KBM-7 (cell line): ENCODE results near the gene BTBD17.

Experiments used
- DNase-seq: peaks from one replicate; pipeline ENCODE4 v3.0.0-alpha.2; 2015
- in situ Hi-C: fragments of 300-500 bp; cut with MboI; formaldehyde crosslinking; loops from 2 replicates; pipeline ENCODE4 v1.14.3; 2020; ENCODE audit warnings: low sequenced_read_pairs, low pct_unique_long_range_greater_than_20kb, mixed read lengths

The BTBD17 gene

DNA sequence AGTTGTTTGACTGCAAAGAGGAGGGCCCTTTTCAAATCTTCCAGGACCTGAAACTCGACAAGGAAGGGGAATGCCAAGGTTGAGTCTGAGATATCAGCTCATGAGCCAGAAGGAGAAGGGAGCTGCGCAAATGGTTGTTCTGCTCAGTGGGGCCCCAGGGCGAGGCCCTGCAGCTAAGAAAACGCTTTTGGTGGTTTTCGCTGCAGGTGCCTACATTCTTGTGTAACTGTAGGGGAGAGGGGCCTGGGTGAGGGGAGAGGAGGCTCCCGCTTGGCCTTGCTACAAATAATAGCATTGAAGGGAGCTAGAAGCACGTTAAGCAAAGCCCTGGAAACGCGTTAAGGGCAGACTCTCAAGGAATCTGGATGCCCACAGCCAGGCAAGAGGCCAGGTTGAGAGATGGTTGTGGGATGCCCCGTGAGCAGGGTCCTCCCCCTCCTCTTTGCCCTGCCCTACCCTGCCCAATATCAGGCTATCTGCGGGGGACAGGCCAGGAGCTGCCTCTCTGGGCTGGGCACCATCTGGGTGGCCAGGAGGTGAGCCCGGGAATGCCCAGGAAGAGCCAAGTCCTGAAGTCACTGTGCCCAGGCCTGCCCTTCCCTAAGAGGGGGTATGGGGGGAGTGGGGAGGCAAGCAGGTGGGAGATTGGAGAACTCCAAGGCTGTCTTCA is 27.6 kb upstream of the BTBD17 start:
- in situ Hi-C loops = no loop called here
- DNase-seq = no peak

DNA sequence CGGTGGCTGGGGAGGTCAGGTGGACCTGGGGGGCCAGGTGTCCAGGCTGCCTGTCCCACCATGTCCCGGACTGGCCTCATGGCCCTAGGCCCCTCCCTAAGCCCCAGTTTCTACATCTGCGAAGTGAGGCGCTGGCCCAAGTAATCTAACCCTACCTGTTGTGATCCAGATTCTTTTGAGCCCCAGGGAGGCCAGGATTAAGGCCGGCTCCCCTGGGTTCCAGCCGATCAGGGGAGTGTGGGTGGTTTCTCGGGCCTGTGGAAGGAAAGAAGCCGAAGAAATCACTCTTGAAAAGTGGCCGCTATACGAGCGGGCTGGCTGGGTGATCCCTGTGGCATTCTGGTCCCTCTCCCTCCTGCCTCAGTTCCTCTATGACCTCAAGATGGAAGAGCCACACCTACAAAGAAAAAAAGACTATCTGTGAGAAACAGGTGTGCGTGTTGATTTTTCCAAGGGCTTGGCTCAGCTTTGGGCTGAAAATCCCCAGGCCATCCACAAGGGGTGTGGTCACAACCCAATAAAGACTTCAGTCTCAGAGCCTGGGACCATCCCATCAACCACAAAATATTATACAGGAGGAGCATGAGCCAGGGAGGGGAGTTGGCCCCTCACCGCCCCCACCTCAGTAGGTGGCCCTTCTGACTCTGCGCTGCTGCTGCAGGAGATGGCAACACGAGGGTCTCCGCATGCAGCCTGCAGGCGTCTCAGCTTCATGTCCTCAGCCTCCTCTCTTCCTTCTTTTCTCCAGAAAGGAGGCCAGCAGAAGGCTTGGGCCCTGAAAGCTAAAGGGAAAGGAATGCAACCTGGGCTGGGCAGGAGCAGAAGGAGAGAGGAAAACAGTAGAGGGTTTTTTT is 25.9 kb upstream of the BTBD17 start:
- in situ Hi-C loops = no loop called here
- no peak for DNase-seq

GRCh38 chr17:74386386-74386785 is 24.7 kb upstream of the BTBD17 start:
- in situ Hi-C loops = no loop called here
- DNase-seq = no peak

DNA sequence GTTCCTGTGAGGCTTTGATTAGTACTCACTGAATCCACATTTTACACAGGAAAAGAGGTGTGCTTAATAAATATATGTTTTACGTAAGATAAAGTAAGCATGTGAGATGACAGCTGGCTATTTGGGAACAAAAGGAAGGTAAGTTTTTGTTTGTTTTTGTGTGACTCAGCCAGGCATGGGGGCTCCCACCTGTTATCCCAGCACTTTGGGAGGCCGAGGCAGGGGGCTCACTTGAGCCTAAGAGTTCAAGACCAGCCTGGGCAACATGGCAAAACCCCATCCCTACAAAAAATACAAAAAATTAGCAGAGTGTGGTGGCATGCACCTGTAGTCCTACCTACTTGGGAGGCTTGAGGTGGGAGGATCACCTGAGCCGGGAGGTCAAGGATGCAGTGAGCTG is 23.5 kb upstream of the BTBD17 start:
- no peak for DNase-seq
- in situ Hi-C loops = no loop called here

DNA sequence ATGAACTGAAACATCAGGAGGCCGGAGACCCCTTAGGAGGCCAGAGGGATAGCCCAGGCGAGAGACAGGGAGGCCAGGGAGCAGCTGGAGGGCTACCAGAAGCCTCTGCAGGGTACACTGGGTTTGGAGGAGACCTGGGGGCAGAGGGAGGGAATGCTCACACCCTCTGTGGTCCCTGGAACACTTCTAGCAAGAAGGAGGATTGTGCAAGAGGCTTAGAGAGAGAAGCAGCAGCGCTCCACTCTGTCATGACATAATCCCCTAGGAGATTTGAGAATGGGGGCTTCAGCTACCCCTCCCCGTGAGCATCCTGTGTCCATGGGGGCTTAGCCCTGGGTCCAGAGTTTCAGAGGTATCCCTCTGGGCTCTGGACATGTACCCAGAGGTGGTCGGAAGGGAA is 21.5 kb upstream of the BTBD17 start:
- in situ Hi-C loops = no loop called here

GRCh38 chr17:74380959-74381808 is 19.5 kb upstream of the BTBD17 start:
- in situ Hi-C loops = no loop called here
- DNase-seq = no peak

More for the DNA sequence above, 21.5 kb upstream of the BTBD17 start:
- DNase-seq = no peak

DNA sequence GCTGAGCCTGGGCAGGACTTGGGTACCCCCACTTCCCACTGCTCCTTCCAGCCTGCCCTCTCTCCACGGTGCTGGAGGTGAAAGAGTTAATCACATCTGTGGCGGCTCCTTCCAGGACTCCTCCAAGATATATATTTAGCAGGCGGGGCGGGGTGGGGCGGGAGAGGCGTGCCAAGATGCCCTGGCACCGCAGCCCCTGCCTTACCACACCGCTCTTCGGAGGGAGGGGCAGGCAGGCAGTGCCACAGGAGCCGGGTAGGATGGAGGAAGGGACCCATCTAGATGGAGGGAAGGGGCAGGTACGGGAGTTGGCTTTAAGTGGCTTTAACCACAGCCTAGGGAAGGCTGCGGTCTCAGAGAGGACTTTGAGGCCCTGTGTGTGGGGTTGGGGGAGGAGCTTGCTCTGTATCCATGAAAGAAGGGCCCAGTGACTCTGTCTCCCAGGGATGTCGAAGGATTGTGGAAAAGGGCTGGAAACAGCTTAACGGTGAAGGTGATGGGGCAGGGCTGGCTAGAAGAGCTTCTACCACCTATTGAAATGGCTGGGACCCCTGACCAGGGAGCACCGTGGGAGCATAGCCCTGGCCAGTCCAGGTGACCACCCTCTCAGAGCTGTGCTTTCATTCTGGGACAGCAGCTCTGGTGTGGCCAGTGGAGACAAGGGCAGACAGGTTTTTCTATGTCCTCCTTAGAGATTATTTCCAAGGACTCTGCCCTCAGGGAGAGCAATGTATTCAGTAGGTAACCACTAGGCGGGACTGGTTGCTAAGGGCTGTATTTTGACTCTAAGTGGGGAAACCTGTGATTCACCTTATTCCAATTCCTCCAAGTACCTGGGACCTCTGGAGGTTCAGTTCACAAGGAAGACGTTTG is 18.7 kb upstream of the BTBD17 start:
- peak; percentile 67 for DNase-seq
- in situ Hi-C loops = no loop called here

- DNase-seq = peak; percentile 91
- in situ Hi-C loops = loop anchor here (10.0 kb wide), 1 partner anchor 75 kb away; no protein-coding TSS in a partner anchor
Measured at GRCh38 chr17:74379495-74380085, 17.9 kb upstream of the BTBD17 start.

DNA sequence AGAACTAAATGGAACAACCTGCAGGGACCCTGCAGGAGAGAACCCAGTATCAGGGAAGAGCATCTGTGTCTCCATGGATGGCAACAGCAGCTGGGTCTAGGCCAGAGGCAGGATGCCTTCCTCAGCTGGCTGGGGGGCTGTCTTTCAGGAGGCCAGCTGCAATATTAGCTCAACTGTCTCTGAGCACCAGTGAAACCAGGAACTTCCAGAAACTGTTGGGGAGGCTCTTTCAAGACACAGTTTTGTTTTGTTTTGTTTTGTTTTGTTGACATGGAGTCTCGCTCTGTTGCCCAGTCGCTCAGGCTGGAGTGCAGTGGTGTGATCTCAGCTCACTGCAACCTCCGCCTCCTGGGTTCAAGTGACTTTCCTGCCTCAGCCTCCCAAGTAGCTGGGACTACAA is 13.2 kb upstream of the BTBD17 start:
- DNase-seq = no peak
- in situ Hi-C loops = loop anchor here (10.0 kb wide), 1 partner anchor 80 kb away; no protein-coding TSS in a partner anchor

GRCh38 chr17:74373838-74374606 is 12.4 kb upstream of the BTBD17 start:
- DNase-seq = no peak
- in situ Hi-C loops = loop anchor here (10.0 kb wide), 1 partner anchor 81 kb away; no protein-coding TSS in a partner anchor

- DNase-seq = no peak
- in situ Hi-C loops = loop anchor here (10.0 kb wide), 1 partner anchor 82 kb away; no protein-coding TSS in a partner anchor
Measured at GRCh38 chr17:74372426-74372825, 10.8 kb upstream of the BTBD17 start.

- no peak for DNase-seq
- in situ Hi-C loops = loop anchor here (10.0 kb wide), 1 partner anchor 83 kb away; no protein-coding TSS in a partner anchor
Measured at GRCh38 chr17:74371653-74372147, 10.0 kb upstream of the BTBD17 start.

GRCh38 chr17:74369665-74370490 is 8.2 kb upstream of the BTBD17 start:
- no peak for DNase-seq
- in situ Hi-C loops = loop anchor here (10.0 kb wide), 1 partner anchor 85 kb away; no protein-coding TSS in a partner anchor

DNA sequence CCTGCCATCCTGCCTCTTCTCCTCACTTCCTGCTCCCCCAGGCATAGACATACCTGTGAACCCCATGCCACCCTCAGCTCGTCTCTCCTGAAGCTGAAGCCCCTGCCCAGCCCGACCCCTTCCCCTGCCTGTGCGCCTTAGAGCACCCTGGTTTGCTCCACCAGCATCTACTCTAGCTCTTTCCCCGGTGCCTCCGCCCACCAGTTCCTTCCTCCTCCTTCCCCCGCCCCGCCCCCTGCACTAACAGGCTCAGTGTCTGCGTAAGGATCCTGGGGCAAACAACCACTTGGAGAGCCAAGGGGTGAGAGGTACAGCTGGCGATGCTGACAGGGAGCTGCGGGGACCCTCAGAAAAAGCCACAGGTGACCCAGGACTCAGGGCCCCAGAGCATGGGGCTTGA is 7.6 kb upstream of the BTBD17 start:
- in situ Hi-C loops = no loop called here
- no peak for DNase-seq

- in situ Hi-C loops = no loop called here
- DNase-seq = peak; percentile 65
Measured at GRCh38 chr17:74368341-74369081, 6.8 kb upstream of the BTBD17 start.

GRCh38 chr17:74367206-74367605 is 5.5 kb upstream of the BTBD17 start, which contains the start of gene GPR142:
TSS of gene GPR142 (plus strand) at chr17:74367506. CDS start at chr17:74369541, 2,035 bp downstream.
- DNase-seq = no peak
- in situ Hi-C loops = no loop called here
